HepG2 (cell line): ENCODE data around the gene PIAS1. TPM values are rescaled to one million over a fixed set of nuclear protein-coding genes. Genes with fewer than 3 reads are reported as not detected.

Experiments
- BHLHE40 ChIP-seq: IDR thresholded peaks from 2 replicates; pipeline ENCODE4 v1.6.1; 2011; ENCODE audit warnings: low read length, improper control_type of control experiment
- CHCHD3 ChIP-seq: sonication (generic); formaldehyde crosslinking; IDR thresholded peaks from 2 replicates; pipeline ENCODE4 v1.8.0; 2022; ENCODE audit warnings: mild to moderate bottlenecking, missing genetic modification reagents, moderate library complexity
- EED ChIP-seq: sonication (generic); formaldehyde crosslinking; IDR thresholded peaks from 2 replicates; pipeline ENCODE4 v1.5.0; 2020; ENCODE audit warnings: mild to moderate bottlenecking, missing genetic modification reagents
- FOSL1 ChIP-seq: sonication (generic); formaldehyde crosslinking; IDR thresholded peaks from 2 replicates; pipeline ENCODE4 v1.9.0; 2021; ENCODE audit warnings: missing genetic modification reagents, borderline replicate concordance
- HDAC2 ChIP-seq: sonication (generic); formaldehyde crosslinking; IDR thresholded peaks from 2 replicates; pipeline ENCODE4 v1.4.0; 2020; ENCODE audit warnings: missing genetic modification reagents
- MAZ ChIP-seq, 2 experiments: sonication (generic) in 1 of 2; formaldehyde crosslinking in 1 of 2; IDR thresholded peaks; 2 replicates each; pipeline versions ENCODE4 v1.5.0 to v1.6.1; 2012 to 2020; ENCODE audit warnings: low read depth in 2 of 2, mild to moderate bottlenecking in 2 of 2, borderline replicate concordance in 1 of 2, improper control_type of control experiment in 1 of 2, low read length in 1 of 2, missing genetic modification reagents in 1 of 2, moderate library complexity in 1 of 2
- NAIF1 ChIP-seq: sonication (generic); formaldehyde crosslinking; IDR thresholded peaks from 2 replicates; pipeline ENCODE4 v1.5.0; 2020; ENCODE audit warnings: mild to moderate bottlenecking, missing genetic modification reagents, borderline replicate concordance
- NFIC ChIP-seq: IDR thresholded peaks from 2 replicates; pipeline ENCODE4 v1.6.1; 2012; ENCODE audit warnings: mild to moderate bottlenecking, low read length, inconsistent platforms
- NR3C1 ChIP-seq: sonication (generic); formaldehyde crosslinking; IDR thresholded peaks from 2 replicates; pipeline ENCODE4 v1.4.0; 2020; ENCODE audit warnings: missing genetic modification reagents
- SALL2 ChIP-seq: sonication (generic); formaldehyde crosslinking; IDR thresholded peaks from 2 replicates; pipeline ENCODE4 v1.8.1; 2023; ENCODE audit warnings: mild to moderate bottlenecking, missing genetic modification reagents, inconsistent platforms
- SIX1 ChIP-seq: sonication (generic); formaldehyde crosslinking; IDR thresholded peaks from 2 replicates; pipeline ENCODE4 v1.4.0; 2020; ENCODE audit warnings: missing genetic modification reagents, borderline replicate concordance
- SUZ12 ChIP-seq: fragments of 150-350 bp; IDR thresholded peaks from 2 replicates; pipeline ENCODE4 v1.6.1; 2014; ENCODE audit warnings: low read depth, low read length
- XRCC5 ChIP-seq: fragments of 200-400 bp; formaldehyde crosslinking; optimal IDR thresholded peaks from 2 replicates; pipeline ENCODE3; 2017; ENCODE audit warnings: mild to moderate bottlenecking, low read length
- ZFP36 ChIP-seq: fragments of 150-350 bp; IDR thresholded peaks from 2 replicates; pipeline ENCODE4 v1.6.1; 2018; ENCODE audit warnings: borderline replicate concordance, low read length, low read depth; ENCODE audit not compliant: partially characterized antibody
- ZMAT3 ChIP-seq: sonication (generic); formaldehyde crosslinking; conservative IDR thresholded peaks from 2 replicates; pipeline ENCODE4 v1.7.0; 2021; ENCODE audit warnings: missing genetic modification reagents
- ZMAT5 ChIP-seq: sonication (generic); formaldehyde crosslinking; IDR thresholded peaks from 2 replicates; pipeline ENCODE4 v1.5.0; 2020; ENCODE audit warnings: mild to moderate bottlenecking, low read depth, missing genetic modification reagents, borderline replicate concordance
- ZNF75D ChIP-seq: sonication (generic); formaldehyde crosslinking; IDR thresholded peaks from 2 replicates; pipeline ENCODE4 v1.8.1; 2023; ENCODE audit warnings: missing genetic modification reagents, mild to moderate bottlenecking, borderline replicate concordance
- ZNF768 ChIP-seq: sonication (generic); formaldehyde crosslinking; IDR thresholded peaks from 2 replicates; pipeline ENCODE4 v1.4.0; 2020; ENCODE audit warnings: missing genetic modification reagents
- ZNF841 ChIP-seq: sonication (generic); formaldehyde crosslinking; IDR thresholded peaks from 2 replicates; pipeline ENCODE4 v1.8.1; 2023; ENCODE audit warnings: missing genetic modification reagents, borderline replicate concordance
- ZSCAN12 ChIP-seq: sonication (generic); formaldehyde crosslinking; IDR thresholded peaks from 2 replicates; pipeline ENCODE4 v1.9.0; 2021; ENCODE audit warnings: mild to moderate bottlenecking, missing genetic modification reagents
- ZZZ3 ChIP-seq: sonication (generic); formaldehyde crosslinking; IDR thresholded peaks from 2 replicates; pipeline ENCODE4 v1.4.0; 2020; ENCODE audit warnings: missing genetic modification reagents, mild to moderate bottlenecking, borderline replicate concordance
- polyA plus RNA-seq, 8 experiments: library from polyadenylated mRNA; depleted of rRNA in 3 of 8; stranded (reverse) in 7 of 8; unstranded in 1 of 8; fragments of >200 nt; fragmentation: Illumina TruSeq in 4 of 8; extraction: Trizol in 4 of 8; gene quantifications; 2 replicates each; pipeline versions ENCODE4 v1.2.1 to v1.2.3, GENCODE V29; 2011 to 2016; ENCODE audit warnings: low read depth in 4 of 8, missing spikeins in 1 of 8, mixed read lengths in 1 of 8; ENCODE audit not compliant: insufficient read depth in 1 of 8
- total RNA-seq, 5 experiments: library from RNA; depleted of rRNA; stranded (reverse); fragments of >200 nt; fragmentation: Illumina TruSeq; extraction: Trizol; gene quantifications; 2 replicates each; pipeline ENCODE4 v1.2.3, GENCODE V29; 2016; ENCODE audit warnings: low read depth in 1 of 5
- TF ChIP-seq, protein P1 (sequence below): sonication (generic); formaldehyde crosslinking; IDR thresholded peaks from 2 replicates; pipeline ENCODE4 v1.4.0; 2020; ENCODE audit warnings: missing genetic modification reagents, mild to moderate bottlenecking, borderline replicate concordance
- TF ChIP-seq, protein P2 (sequence below): sonication (generic); formaldehyde crosslinking; conservative IDR thresholded peaks from 2 replicates; pipeline ENCODE4 v1.4.0; 2020; ENCODE audit warnings: missing genetic modification reagents
- TF ChIP-seq, protein P3 (sequence below): sonication (generic); formaldehyde crosslinking; IDR thresholded peaks from 2 replicates; pipeline ENCODE4 v1.9.0; 2022; ENCODE audit warnings: missing genetic modification reagents, mild to moderate bottlenecking, borderline replicate concordance

Gene PIAS1
- total and polyA plus RNA-seq, 2 of the 13 experiments (the other 11 are each of a cell fraction or from before 2014, with no cell fraction given): 20.7 to 33.7 TPM

DNA sequence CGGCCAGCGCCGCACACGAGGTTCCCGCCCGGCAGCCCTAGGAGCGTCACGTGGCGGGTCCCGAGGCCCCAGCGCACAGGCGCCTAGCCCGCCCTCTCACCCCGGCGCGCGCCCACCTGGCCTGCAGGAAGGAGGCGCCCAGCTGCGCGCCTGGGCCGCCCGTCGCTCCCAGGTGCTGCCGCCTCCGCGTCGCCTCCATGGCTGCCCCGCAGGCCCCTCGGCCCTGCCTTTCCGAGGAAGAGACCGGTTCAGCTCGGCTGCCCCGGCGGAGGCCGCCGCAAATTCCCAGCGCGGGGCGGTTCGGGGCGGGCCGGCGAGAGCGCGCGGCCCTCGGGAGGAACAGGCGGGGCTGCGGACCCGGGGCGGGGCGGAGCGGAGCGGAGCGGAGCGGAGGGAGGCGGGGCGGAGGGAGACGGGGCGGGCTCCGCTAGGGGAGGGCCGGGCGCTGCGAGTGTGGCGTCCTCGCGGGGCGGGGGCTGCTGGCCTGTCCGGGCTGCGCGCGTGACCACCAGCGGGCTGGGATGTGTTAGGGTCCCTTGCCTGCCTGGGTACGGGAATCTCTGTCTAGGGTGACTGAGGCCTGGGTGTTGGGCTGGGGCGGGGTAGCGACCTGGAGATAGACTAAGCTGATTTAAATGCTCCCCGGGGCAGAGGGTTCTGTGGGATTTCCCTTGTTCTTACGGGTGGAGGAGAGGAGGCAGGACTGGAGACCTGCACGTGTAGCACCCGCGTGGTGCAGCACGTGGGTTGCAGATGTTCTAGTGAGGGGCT lies 175.5 kb downstream of the PIAS1 start, which contains the start of gene CLN6 (continued):
- TF ChIP-seq NR3C1 (no peak), ZFP36 (no peak), HDAC2 (CRISPR knock-in tag) (no peak), SIX1 (CRISPR knock-in tag) (no peak), NFIC (no peak), ZMAT5 (no peak), NAIF1 (CRISPR knock-in tag) (no peak), ZZZ3 (no peak), CHCHD3 (CRISPR knock-in tag) (no peak), ZNF841 (peak; percentile 56; the same call in 1 of the 2 replicates), ZSCAN12 (peak; percentile 61; the same call in 1 of the 2 replicates), ZNF75D (CRISPR knock-in tag) (no peak), EED (CRISPR knock-in tag) (no peak; the same call in none of the 2 replicates), BHLHE40 (peak; percentile 60), SUZ12 (no peak), ZMAT3 (CRISPR knock-in tag) (peak; percentile 94), MAZ (IDR thresholded peaks at IDR 0.05; ENCODE audit: borderline replicate concordance, low read depth, low read length) (peak; percentile 49; the same call in 1 of the 2 replicates), MAZ (CRISPR knock-in tag; IDR thresholded peaks at IDR 0.05; ENCODE audit: low read depth) (peak; percentile 98), FOSL1 (no peak), ZNF768 (peak; percentile 58; the same call in 1 of the 2 replicates), XRCC5 (peak; percentile 35), SALL2 (CRISPR knock-in tag) (peak; percentile 82)
- TF ChIP-seq, protein P1, sequence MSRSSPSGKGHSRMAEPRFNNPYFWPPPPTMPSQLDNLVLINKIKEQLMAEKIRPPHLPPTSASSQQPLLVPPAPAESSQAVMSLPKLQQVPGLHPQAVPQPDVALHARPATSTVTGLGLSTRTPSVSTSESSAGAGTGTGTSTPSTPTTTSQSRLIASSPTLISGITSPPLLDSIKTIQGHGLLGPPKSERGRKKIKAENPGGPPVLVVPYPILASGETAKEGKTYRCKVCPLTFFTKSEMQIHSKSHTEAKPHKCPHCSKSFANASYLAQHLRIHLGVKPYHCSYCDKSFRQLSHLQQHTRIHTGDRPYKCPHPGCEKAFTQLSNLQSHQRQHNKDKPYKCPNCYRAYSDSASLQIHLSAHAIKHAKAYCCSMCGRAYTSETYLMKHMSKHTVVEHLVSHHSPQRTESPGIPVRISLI (CRISPR knock-in tag): no peak
- TF ChIP-seq, protein P2, sequence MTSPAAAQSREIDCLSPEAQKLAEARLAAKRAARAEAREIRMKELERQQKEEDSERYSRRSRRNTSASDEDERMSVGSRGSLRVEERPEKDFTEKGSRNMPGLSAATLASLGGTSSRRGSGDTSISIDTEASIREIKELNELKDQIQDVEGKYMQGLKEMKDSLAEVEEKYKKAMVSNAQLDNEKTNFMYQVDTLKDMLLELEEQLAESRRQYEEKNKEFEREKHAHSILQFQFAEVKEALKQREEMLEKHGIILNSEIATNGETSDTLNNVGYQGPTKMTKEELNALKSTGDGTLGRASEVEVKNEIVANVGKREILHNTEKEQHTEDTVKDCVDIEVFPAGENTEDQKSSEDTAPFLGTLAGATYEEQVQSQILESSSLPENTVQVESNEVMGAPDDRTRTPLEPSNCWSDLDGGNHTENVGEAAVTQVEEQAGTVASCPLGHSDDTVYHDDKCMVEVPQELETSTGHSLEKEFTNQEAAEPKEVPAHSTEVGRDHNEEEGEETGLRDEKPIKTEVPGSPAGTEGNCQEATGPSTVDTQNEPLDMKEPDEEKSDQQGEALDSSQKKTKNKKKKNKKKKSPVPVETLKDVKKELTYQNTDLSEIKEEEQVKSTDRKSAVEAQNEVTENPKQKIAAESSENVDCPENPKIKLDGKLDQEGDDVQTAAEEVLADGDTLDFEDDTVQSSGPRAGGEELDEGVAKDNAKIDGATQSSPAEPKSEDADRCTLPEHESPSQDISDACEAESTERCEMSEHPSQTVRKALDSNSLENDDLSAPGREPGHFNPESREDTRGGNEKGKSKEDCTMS (CRISPR knock-in tag): no peak
- TF ChIP-seq, protein P3, sequence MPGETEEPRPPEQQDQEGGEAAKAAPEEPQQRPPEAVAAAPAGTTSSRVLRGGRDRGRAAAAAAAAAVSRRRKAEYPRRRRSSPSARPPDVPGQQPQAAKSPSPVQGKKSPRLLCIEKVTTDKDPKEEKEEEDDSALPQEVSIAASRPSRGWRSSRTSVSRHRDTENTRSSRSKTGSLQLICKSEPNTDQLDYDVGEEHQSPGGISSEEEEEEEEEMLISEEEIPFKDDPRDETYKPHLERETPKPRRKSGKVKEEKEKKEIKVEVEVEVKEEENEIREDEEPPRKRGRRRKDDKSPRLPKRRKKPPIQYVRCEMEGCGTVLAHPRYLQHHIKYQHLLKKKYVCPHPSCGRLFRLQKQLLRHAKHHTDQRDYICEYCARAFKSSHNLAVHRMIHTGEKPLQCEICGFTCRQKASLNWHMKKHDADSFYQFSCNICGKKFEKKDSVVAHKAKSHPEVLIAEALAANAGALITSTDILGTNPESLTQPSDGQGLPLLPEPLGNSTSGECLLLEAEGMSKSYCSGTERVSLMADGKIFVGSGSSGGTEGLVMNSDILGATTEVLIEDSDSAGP (CRISPR knock-in tag): no peak; the same call in 1 of the 2 replicates
